HEK293 (cell line): ENCODE data around the gene DUS1L.

Experiments
- CTCF ChIA-PET: fragments of 350-600 bp; formaldehyde crosslinking; extraction: SDS; loops from one replicate; lab custom pipeline; 2021; ENCODE audit warnings: antibody characterized with exemption; lab: Yijun Ruan, JAX
- POLR2A ChIA-PET: fragments of 300-600 bp; formaldehyde crosslinking; extraction: SDS; loops from one replicate; lab custom pipeline; 2020; ENCODE audit warnings: antibody characterized with exemption, inconsistent platforms; lab: Yijun Ruan, JAX
- H3K27ac ChIP-seq: fragments of 200-500 bp; sonication (Bioruptor generic); 2 replicates; pipeline ENCODE4 v1.5.1; 2014; ENCODE audit warnings: low read depth, low read length, control low read depth, inconsistent platforms; ENCODE audit errors: extremely low read depth
- H3K36me3 ChIP-seq, 2 experiments: fragments of 200-500 bp in 1 of 2; sonication (Bioruptor generic) in 1 of 2; 1 replicate in 1 of 2; 2 replicates in 1 of 2; pipeline ENCODE4 v1.5.1; 2014 to 2017; ENCODE audit warnings: inconsistent platforms in 2 of 2, low read length in 2 of 2; ENCODE audit not compliant: control insufficient read depth in 2 of 2, insufficient read depth in 1 of 2
- H3K4me1 ChIP-seq: fragments of 200-500 bp; sonication (Bioruptor generic); 2 replicates; pipeline ENCODE4 v1.5.1; 2014; ENCODE audit warnings: mild to moderate bottlenecking, low read length, inconsistent platforms; ENCODE audit not compliant: control insufficient read depth, insufficient read depth
- H3K4me3 ChIP-seq: 2 replicates; pipeline ENCODE4 v1.5.1; 2011; ENCODE audit warnings: low read depth, mild to moderate bottlenecking, control low read depth, low read length, moderate library complexity
- H3K9me3 ChIP-seq: fragments of 200-500 bp; sonication (Bioruptor generic); 2 replicates; pipeline ENCODE4 v1.5.1; 2014; ENCODE audit warnings: low read depth, low read length, inconsistent platforms; ENCODE audit not compliant: control insufficient read depth, insufficient read depth
- BCL11B ChIP-seq: fragments of 450-650 bp; formaldehyde crosslinking; IDR thresholded peaks from 2 replicates; pipeline ENCODE4 v1.5.1; 2016; ENCODE audit warnings: low read depth, missing biosample characterization, missing genetic modification characterization
- ELK4 ChIP-seq: IDR thresholded peaks from 2 replicates; pipeline ENCODE4 v1.6.1; 2011; ENCODE audit warnings: mild to moderate bottlenecking, low read depth, low read length, borderline replicate concordance
- GLI2 ChIP-seq: fragments of 450-650 bp; formaldehyde crosslinking; IDR thresholded peaks from 2 replicates; pipeline ENCODE4; 2017; ENCODE audit warnings: missing biosample characterization, missing genetic modification characterization, low read depth, borderline replicate concordance
- GLI4 ChIP-seq: fragments of 450-650 bp; formaldehyde crosslinking; IDR thresholded peaks from 2 replicates; pipeline ENCODE4 v1.5.1; 2016; ENCODE audit warnings: missing biosample characterization, missing genetic modification characterization
- MEIS1 ChIP-seq: sonication (generic); formaldehyde crosslinking; IDR thresholded peaks from 2 replicates; pipeline ENCODE4 v1.8.1; 2022; ENCODE audit warnings: missing genetic modification reagents, mild to moderate bottlenecking, borderline replicate concordance
- PATZ1 ChIP-seq: fragments of 450-650 bp; formaldehyde crosslinking; IDR thresholded peaks from 2 replicates; pipeline ENCODE4 v1.5.1; 2016; ENCODE audit warnings: missing biosample characterization, missing genetic modification characterization
- REST ChIP-seq: fragments of 450-650 bp; formaldehyde crosslinking; IDR thresholded peaks from 2 replicates; pipeline ENCODE4 v1.5.1; 2016; ENCODE audit warnings: missing biosample characterization, missing genetic modification characterization
- SALL2 ChIP-seq: fragments of 450-650 bp; formaldehyde crosslinking; IDR thresholded peaks from 2 replicates; pipeline ENCODE4 v1.5.0; 2017; ENCODE audit warnings: missing biosample characterization, mild to moderate bottlenecking, missing genetic modification characterization, borderline replicate concordance
- SCRT2 ChIP-seq: fragments of 450-650 bp; formaldehyde crosslinking; IDR thresholded peaks from 2 replicates; pipeline ENCODE4 v1.5.1; 2016; ENCODE audit warnings: missing biosample characterization, missing genetic modification characterization
- SP3 ChIP-seq: fragments of 450-650 bp; formaldehyde crosslinking; IDR thresholded peaks from 2 replicates; pipeline ENCODE4 v1.5.1; 2016; ENCODE audit warnings: missing biosample characterization, missing genetic modification characterization
- ZBTB1 ChIP-seq: fragments of 450-650 bp; formaldehyde crosslinking; IDR thresholded peaks from 2 replicates; pipeline ENCODE4 v1.5.1; 2016; ENCODE audit warnings: missing biosample characterization, missing genetic modification characterization
- ZBTB48 ChIP-seq: fragments of 450-650 bp; formaldehyde crosslinking; IDR thresholded peaks from 2 replicates; pipeline ENCODE4 v1.5.1; 2016; ENCODE audit warnings: missing biosample characterization, missing genetic modification characterization
- ZBTB8A ChIP-seq: fragments of 450-650 bp; formaldehyde crosslinking; IDR thresholded peaks from 2 replicates; pipeline ENCODE4 v1.5.1; 2016; ENCODE audit warnings: missing biosample characterization, missing genetic modification characterization
- ZIC2 ChIP-seq: fragments of 450-650 bp; formaldehyde crosslinking; IDR thresholded peaks from 2 replicates; pipeline ENCODE4 v1.5.1; 2016; ENCODE audit warnings: missing biosample characterization, missing genetic modification characterization
- ZNF132 ChIP-seq: fragments of 450-650 bp; formaldehyde crosslinking; IDR thresholded peaks from 2 replicates; pipeline ENCODE4 v1.5.1; 2017; ENCODE audit warnings: missing biosample characterization, missing genetic modification characterization, borderline replicate concordance
- ZNF16 ChIP-seq: fragments of 450-650 bp; formaldehyde crosslinking; IDR thresholded peaks from 2 replicates; pipeline ENCODE4 v1.5.1; 2016; ENCODE audit warnings: low read depth, missing biosample characterization, missing genetic modification characterization
- ZNF2 ChIP-seq: fragments of 450-650 bp; formaldehyde crosslinking; IDR thresholded peaks from 2 replicates; pipeline ENCODE4 v1.5.1; 2016; ENCODE audit warnings: missing biosample characterization, missing genetic modification characterization
- ZNF26 ChIP-seq: fragments of 450-650 bp; formaldehyde crosslinking; IDR thresholded peaks from 2 replicates; pipeline ENCODE4 v1.5.1; 2016; ENCODE audit warnings: missing biosample characterization, missing genetic modification characterization
- ZNF391 ChIP-seq: fragments of 450-650 bp; formaldehyde crosslinking; IDR thresholded peaks from 2 replicates; pipeline ENCODE4 v1.5.1; 2016; ENCODE audit warnings: low read depth, missing biosample characterization, missing genetic modification characterization, borderline replicate concordance
- ZNF501 ChIP-seq: fragments of 450-650 bp; formaldehyde crosslinking; IDR thresholded peaks from 2 replicates; pipeline ENCODE4 v1.5.1; 2016; ENCODE audit warnings: missing biosample characterization, missing genetic modification characterization
- ZNF544 ChIP-seq: fragments of 450-650 bp; formaldehyde crosslinking; IDR thresholded peaks from 2 replicates; pipeline ENCODE4 v1.5.0; 2017; ENCODE audit warnings: missing biosample characterization, missing genetic modification characterization
- ZNF548 ChIP-seq: fragments of 450-650 bp; formaldehyde crosslinking; IDR thresholded peaks from 2 replicates; pipeline ENCODE4 v1.5.1; 2016; ENCODE audit warnings: missing biosample characterization, missing genetic modification characterization
- ZNF670 ChIP-seq: fragments of 450-650 bp; formaldehyde crosslinking; IDR thresholded peaks from 2 replicates; pipeline ENCODE4 v1.5.1; 2016; ENCODE audit warnings: missing biosample characterization, missing genetic modification characterization, low read depth

DUS1L gene

GRCh38 chr17:82065638-82066303 lies at the start of gene DUS1L (continued):
- TF ChIP-seq ZNF16 (no peak), ZBTB1 (tag by site-specific recombination) (0 out of 2 replicates have a peak, but pooled peaks have one; percentile 42), SALL2 (tag by site-specific recombination) (peak; percentile 70; the same call in 1 of the 2 replicates), ZNF26 (tag by site-specific recombination) (no peak), ELK4 (peak; percentile 42; the same call in 1 of the 2 replicates), ZNF132 (tag by site-specific recombination) (no peak), GLI4 (tag by site-specific recombination) (peak; percentile 88)
- TF ChIP-seq, all 188 proteins: peak for 90

GRCh38 chr17:82114872-82115271 lies 49.3 kb upstream of the DUS1L start:
- no peak overlapping the region for H3K4me3 ChIP-seq
- peaks cover 0 to 32% of the 10 kb centered on the region in 2 experiments; a peak in 2 of 3 replicates for H3K36me3 ChIP-seq
- H3K4me1 ChIP-seq: no peaks in the 10 kb centered on the region
- H3K9me3 ChIP-seq: no peaks in the 10 kb centered on the region
- ChIA-PET POLR2A (interaction anchor here (1.5 kb wide), 1 partner anchor 9 kb away, joined by 4 read pairs; no protein-coding TSS in a partner anchor), CTCF (no interaction called here)
- H3K27ac ChIP-seq: no peak overlapping the region
- TF ChIP-seq ZBTB1 (tag by site-specific recombination) (no peak), ZNF670 (tag by site-specific recombination) (no peak), ZNF548 (tag by site-specific recombination) (no peak), ZBTB8A (tag by site-specific recombination) (no peak), ZBTB48 (tag by site-specific recombination) (no peak), MEIS1 (CRISPR knock-in tag) (no peak), GLI2 (tag by site-specific recombination) (no peak), ZIC2 (tag by site-specific recombination) (no peak), SCRT2 (tag by site-specific recombination) (no peak), ZNF391 (tag by site-specific recombination) (no peak), BCL11B (tag by site-specific recombination) (no peak), ZNF501 (tag by site-specific recombination) (no peak), SP3 (tag by site-specific recombination) (no peak), PATZ1 (tag by site-specific recombination) (no peak), REST (tag by site-specific recombination) (no peak), ZNF544 (tag by site-specific recombination) (no peak), ZNF2 (no peak)
